GM08714 (cell line): ENCODE data around the gene TRIB2.
"Not testable (repeated sequence)": the region's sequence is repeated elsewhere in the genome, so short reads cannot be mapped to it uniquely, and the experiment has no call there.

Source experiments
- H3K4me3 ChIP-seq: fragments of 200-500 bp; sonication (Bioruptor generic); 2 replicates; pipeline ENCODE4 v1.5.1; 2014; ENCODE audit warnings: mild to moderate bottlenecking, low read length, inconsistent platforms
- ZNF274 ChIP-seq: IDR thresholded peaks from 2 replicates; pipeline ENCODE4 v1.6.1; 2012; ENCODE audit warnings: mild to moderate bottlenecking, low read depth, low read length

TRIB2 gene

GRCh38 chr2:12716282-12717190, at the start of gene TRIB2:
TRIB2 (plus strand) TSS chr2:12716936; CDS start chr2:12718308, 1,372 bp downstream.
- H3K4me3 ChIP-seq, result peak within 1 kb of the TSS; percentile 68
- no peak for TF ChIP-seq ZNF274

DNA sequence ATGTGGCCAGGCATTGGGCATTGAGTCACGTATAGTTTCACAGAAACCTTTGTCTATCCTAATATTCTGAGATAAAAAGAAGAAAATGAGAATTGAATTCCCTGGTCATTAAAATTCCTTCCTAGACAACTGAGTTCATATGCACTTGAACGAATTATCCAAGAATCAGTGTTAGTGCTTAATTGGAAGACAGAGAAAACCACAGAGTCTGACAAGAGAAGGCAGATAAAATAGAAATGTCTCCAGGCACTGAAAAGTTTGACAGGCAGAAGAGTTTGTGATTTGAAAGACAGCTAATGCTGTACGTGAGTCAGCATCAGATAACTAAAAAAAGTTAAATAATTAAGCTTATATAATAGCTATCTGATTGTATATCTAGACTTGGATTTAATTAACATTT, 47.7 kb upstream of the TRIB2 start:
- no peak for TF ChIP-seq ZNF274
- no peak overlapping the region for H3K4me3 ChIP-seq

- TF ChIP-seq ZNF274, result no peak
- no peak overlapping the region for H3K4me3 ChIP-seq
These were observed 43.9 kb upstream of the TRIB2 start for GRCh38 chr2:12672711-12673315.

DNA sequence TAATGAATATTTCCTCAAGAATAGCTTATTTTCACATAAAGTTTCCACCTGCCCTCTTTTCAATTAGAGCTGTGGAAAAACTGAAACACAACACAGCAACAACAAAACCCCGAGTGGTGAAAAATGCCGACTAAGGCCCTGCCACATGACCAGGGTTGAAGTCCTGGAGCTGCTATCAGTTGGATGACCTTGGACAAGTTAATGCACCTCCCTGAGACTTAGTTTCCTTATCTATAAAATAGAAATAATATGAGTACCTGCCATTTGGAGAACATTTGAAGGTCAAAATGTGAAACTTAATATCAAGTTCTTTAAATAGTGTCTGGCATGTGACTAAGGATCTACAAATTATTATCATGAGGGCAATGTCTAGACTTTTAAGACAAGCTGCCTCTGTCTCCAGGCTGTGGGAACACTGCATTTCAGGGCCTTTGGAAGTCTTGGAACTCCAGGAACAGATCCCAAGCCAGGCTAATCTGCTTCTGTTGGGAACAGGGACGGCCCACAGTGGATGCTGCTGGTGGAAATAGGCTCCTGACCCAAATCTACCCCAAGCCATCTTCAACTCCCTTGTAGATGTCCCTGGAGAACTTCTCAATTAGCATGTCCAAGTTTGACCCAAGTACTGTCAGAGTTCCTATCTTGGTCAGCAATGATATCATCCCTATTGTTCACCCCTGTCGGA, 42.0 kb upstream of the TRIB2 start:
- no peak overlapping the region for H3K4me3 ChIP-seq
- no peak for TF ChIP-seq ZNF274

DNA sequence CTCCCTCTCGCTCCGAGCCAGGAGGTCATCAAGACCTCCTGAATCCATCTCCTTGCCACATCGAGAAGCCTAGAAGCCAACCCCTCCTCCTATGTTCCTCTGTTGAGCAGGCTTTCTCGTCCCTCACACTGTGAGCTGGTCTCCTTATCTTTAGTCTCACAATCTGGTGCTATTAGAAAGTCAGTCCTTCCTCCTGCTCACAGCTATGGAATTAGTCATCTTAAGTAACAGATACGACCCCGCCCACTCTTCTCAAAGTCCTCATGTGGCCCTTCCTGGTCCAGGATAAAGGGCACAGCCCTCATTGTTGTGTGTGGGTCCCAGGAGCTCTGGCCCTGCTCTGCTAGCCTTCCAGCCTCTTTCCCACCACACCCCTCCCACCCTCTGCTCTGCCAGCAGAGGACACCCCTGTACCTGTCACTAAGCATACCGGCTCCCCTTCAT, 41.4 kb upstream of the TRIB2 start:
- no peak for TF ChIP-seq ZNF274
- H3K4me3 ChIP-seq, result no peak overlapping the region

GRCh38 chr2:12675801-12676200, 40.9 kb upstream of the TRIB2 start:
- no peak for TF ChIP-seq ZNF274
- no peak overlapping the region for H3K4me3 ChIP-seq

- H3K4me3 ChIP-seq, result no peak overlapping the region
- no peak for TF ChIP-seq ZNF274
These were observed 40.0 kb upstream of the TRIB2 start for GRCh38 chr2:12676771-12677170.

- no peak for TF ChIP-seq ZNF274
- no peak overlapping the region for H3K4me3 ChIP-seq
These were observed 38.5 kb upstream of the TRIB2 start for GRCh38 chr2:12678186-12678585.

DNA sequence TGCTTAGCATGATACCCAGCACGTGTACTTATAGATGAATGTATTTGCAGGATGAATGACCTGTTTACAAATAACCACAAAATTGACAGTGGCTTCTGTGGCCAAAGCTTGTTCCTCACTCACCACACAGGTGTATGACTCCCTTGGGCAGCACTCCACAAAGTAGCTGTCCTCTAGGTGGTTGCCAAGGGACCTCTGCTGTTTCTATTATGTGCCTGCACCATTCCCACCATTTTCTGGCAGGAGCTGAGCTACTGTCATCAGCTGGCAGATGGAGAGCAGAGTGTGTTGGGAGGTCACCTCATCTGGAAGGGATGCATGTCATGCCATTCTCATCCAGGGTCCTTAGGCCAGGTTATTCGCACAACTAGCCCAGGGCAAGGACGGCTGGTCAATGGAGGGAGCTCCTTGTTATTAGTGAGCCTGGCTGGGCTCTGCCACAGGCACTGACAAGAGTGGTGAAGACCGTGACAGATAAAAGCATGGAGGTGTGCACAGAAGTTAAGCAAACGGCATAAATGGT, 37.1 kb upstream of the TRIB2 start:
- no peak for TF ChIP-seq ZNF274
- H3K4me3 ChIP-seq, result no peak overlapping the region

DNA sequence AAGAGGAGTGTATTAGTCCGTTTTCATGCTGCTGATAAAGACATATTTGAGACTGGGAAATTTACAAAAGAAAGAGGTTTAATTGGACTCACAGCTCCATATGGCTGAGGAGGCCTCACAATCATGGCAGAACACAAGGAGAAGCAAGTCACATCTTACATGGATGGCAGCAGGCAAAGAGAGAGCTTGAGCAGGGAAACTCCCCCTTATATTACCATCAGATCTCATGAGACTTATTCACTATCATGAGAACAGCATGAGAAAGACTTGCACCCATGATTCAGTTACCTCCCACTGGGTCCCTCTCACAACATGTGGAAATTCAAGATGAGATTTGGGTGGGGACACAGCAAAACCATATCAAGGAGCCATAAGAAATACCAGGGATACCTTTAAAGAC, 36.6 kb upstream of the TRIB2 start:
- H3K4me3 ChIP-seq, result not testable (repeated sequence)

- TF ChIP-seq ZNF274, result no peak
- no peak overlapping the region for H3K4me3 ChIP-seq
These were observed 34.7 kb upstream of the TRIB2 start for GRCh38 chr2:12682017-12682416.

- no peak overlapping the region for H3K4me3 ChIP-seq
- no peak for TF ChIP-seq ZNF274
These were observed 33.2 kb upstream of the TRIB2 start for GRCh38 chr2:12683457-12684100.

GRCh38 chr2:12684471-12684936, 32.2 kb upstream of the TRIB2 start:
- H3K4me3 ChIP-seq, result no peak overlapping the region
- no peak for TF ChIP-seq ZNF274

- H3K4me3 ChIP-seq, result no peak overlapping the region
- no peak for TF ChIP-seq ZNF274
These were observed 31.6 kb upstream of the TRIB2 start for GRCh38 chr2:12685145-12685544.
